Cardiac muscle cell (in vitro differentiated cells and primary cell): ENCODE data around the gene MOAP1. TPM values are rescaled to one million over a fixed set of nuclear protein-coding genes. Genes with fewer than 3 reads are reported as not detected.
A peak's percentile ranks its signal among the peaks of the same experiment; 100 is the strongest.
"Not testable (repeated sequence)": the region's sequence is repeated elsewhere in the genome, so short reads cannot be mapped to it uniquely, and the experiment has no call there.

Experiments used
- DNase-seq, 2 donors: peaks; one replicate each; pipeline versions ENCODE4 v3.0.0 to v3.0.0-alpha.2; 2010 to 2017; ENCODE audit warnings: low read depth in 1 of 2, low spot score in 1 of 2
- H3K27ac ChIP-seq: fragments of 200-600 bp; sonication (generic); 2 replicates; pipeline ENCODE4 v1.5.1; 2016
- H3K27me3 ChIP-seq: fragments of 200-600 bp; sonication (generic); 2 replicates; pipeline ENCODE4 v1.6.0; 2016; ENCODE audit warnings: control low read depth
- H3K36me3 ChIP-seq: fragments of 200-600 bp; sonication (generic); 2 replicates; pipeline ENCODE4 v1.5.1; 2016; ENCODE audit warnings: control low read depth
- H3K4me1 ChIP-seq: fragments of 200-600 bp; sonication (generic); 2 replicates; pipeline ENCODE4 v1.8.1; 2017; ENCODE audit warnings: low read depth, mild to moderate bottlenecking, mixed run types
- H3K4me3 ChIP-seq: fragments of 200-600 bp; sonication (generic); 2 replicates; pipeline ENCODE4 v1.5.1; 2016; ENCODE audit warnings: mild to moderate bottlenecking
- H3K9me3 ChIP-seq: fragments of 200-600 bp; sonication (generic); 2 replicates; pipeline ENCODE4 v1.5.1; 2017; ENCODE audit warnings: low read depth, mild to moderate bottlenecking, control low read depth
- polyA plus RNA-seq: library from polyadenylated mRNA; unstranded; fragments of >200 nt; fragmentation: Nextera tagmentation; extraction: Ambion mirVana; gene quantifications from 2 replicates; pipeline ENCODE4 v1.2.1, GENCODE V29; 2016
- total RNA-seq: library from RNA; depleted of rRNA; stranded (reverse); fragments of >200 nt; gene quantifications from 2 replicates; pipeline ENCODE4 v1.2.3, GENCODE V29; 2016
- TF ChIP-seq, protein P1 (sequence below): IDR thresholded peaks from 2 replicates; pipeline ENCODE4 v1.5.1; 2012; ENCODE audit warnings: low read depth, mild to moderate bottlenecking, low read length

Gene MOAP1
- total and polyA plus RNA-seq, 2 experiments from 2014 or later: 85.5 to 93.2 TPM

DNA sequence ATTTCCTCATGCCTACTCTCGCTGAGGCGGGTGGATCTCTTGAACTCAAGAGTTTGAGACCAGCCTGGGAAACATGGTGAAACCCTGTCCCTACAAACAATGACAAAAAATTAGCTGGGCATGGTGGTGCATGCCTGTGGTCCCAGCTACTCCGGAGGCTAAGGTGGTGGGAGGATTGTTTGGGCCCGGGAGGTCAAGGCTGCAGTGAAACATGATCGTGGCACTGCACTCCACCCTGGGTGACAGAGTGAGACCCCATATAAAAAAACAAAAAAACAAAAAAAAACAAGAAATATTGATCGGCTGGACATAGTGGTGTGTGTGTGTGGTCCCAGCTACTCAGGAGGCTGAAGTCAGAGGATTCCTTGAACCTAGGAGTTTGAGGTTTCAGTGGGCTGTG, 9.2 kb downstream of the MOAP1 start:
- Histone ChIP-seq H3K4me1 (no peaks in the 10 kb centered on the region), H3K36me3 (no peaks in the 10 kb centered on the region), H3K27ac (no peak overlapping the region), H3K9me3 (no peaks in the 10 kb centered on the region), H3K27me3 (no peaks in the 10 kb centered on the region), H3K4me3 (no peak overlapping the region)
- TF ChIP-seq, protein P1, sequence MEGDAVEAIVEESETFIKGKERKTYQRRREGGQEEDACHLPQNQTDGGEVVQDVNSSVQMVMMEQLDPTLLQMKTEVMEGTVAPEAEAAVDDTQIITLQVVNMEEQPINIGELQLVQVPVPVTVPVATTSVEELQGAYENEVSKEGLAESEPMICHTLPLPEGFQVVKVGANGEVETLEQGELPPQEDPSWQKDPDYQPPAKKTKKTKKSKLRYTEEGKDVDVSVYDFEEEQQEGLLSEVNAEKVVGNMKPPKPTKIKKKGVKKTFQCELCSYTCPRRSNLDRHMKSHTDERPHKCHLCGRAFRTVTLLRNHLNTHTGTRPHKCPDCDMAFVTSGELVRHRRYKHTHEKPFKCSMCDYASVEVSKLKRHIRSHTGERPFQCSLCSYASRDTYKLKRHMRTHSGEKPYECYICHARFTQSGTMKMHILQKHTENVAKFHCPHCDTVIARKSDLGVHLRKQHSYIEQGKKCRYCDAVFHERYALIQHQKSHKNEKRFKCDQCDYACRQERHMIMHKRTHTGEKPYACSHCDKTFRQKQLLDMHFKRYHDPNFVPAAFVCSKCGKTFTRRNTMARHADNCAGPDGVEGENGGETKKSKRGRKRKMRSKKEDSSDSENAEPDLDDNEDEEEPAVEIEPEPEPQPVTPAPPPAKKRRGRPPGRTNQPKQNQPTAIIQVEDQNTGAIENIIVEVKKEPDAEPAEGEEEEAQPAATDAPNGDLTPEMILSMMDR: no peak
- DNase-seq: no peak

DNA sequence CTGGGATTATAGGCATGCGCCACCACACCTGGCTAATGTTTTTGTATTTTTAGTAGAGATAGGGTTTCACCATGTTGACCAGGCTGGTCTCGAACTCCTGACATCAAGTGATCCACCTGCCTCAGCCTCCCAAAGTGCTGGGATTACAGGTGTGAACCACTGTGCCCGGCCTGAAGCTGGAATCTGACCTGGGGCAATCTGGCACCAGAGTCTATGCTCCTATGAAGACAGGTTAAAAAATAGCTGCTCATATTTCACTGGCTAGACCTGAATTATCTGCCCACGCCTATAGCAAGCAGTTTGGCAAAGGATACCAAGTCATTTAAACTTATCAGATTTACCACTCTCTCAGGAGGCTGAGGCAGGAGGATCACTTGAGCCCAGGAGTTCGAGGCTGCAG, 10.0 kb downstream of the MOAP1 start:
- not testable (repeated sequence) for H3K9me3 ChIP-seq, H3K4me1 ChIP-seq

DNA sequence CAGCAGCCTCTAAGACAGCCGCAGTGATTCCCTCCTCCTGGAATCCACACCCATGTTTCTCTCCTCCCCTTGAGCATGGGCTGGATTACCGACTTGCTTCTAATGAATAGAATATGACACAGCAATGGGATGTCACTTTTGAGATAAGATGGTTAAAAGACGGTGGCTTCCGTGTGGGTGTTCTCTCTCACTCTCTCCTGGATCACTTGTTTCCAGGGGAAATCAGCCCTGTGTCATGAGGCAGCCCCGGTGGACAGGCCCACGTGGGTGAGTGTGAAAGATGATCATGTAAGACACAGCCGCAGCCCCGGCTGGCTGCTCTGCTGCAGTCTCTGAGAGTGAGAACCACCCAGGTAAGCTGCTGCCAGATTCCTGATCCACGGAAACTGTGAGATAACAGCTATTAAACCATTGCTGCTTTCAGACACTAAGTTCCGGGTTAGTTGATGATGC, 10.7 kb downstream of the MOAP1 start:
- TF ChIP-seq, protein P1: no peak
- Histone ChIP-seq H3K4me3 (no peak overlapping the region), H3K27ac (no peak overlapping the region), H3K4me1 (no peaks in the 10 kb centered on the region), H3K9me3 (no peaks in the 10 kb centered on the region), H3K36me3 (no peaks in the 10 kb centered on the region), H3K27me3 (no peaks in the 10 kb centered on the region)
- peak in 1 of 2 donors; percentile 19 for DNase-seq

More for the DNA sequence above, 10.0 kb downstream of the MOAP1 start:
- not testable (repeated sequence) for H3K4me3 ChIP-seq, H3K27me3 ChIP-seq, DNase-seq, H3K27ac ChIP-seq, H3K36me3 ChIP-seq

DNA sequence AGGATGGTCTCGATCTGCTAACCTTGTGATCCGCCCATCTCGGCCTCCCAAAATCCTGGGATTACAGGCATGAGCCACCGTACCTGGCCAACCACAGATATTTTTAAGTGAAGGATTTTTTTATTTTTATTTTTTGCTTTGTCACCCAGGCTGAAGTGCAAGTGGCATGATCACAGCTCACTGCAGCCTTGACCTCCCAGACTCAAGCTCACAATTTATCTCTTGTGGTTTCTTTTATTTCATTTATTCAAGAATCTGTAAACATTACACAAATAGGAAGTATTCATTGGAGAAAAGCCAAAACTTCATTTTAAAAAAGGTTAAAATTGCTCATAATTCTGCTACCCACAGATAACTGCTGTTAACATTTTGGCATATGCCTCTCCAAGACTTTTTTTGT, 13.3 kb downstream of the MOAP1 start:
- no peaks in the 10 kb centered on the region for H3K27me3 ChIP-seq
- no peak overlapping the region for H3K4me3 ChIP-seq
- peak in 1 of 2 donors; percentile 21 for DNase-seq
- H3K27ac ChIP-seq: no peak overlapping the region
- H3K36me3 ChIP-seq: no peaks in the 10 kb centered on the region
- TF ChIP-seq, protein P1: no peak
- H3K9me3 ChIP-seq: no peaks in the 10 kb centered on the region
- H3K4me1 ChIP-seq: no peaks in the 10 kb centered on the region

DNA sequence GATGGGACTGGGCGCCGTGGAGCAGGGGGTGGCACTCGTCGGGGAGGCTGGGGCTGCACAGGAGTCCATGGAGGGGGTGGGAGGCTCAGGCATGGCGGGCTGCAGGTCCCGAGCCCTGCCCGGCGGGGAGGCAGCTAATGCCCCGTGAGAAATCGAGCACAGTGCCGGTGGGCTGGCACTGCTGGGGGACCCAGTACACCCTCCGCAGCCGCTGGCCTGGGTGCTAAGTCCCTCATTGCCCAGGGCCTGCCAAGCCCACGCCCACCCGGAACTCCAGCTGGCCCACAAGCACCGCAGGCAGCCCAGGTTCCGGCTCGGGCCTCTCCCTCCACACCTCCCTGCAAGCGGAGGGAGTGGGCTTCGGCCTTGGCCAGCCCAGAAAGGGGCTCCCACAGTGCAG, 14.6 kb downstream of the MOAP1 start:
- H3K36me3 ChIP-seq, H3K27ac ChIP-seq, H3K27me3 ChIP-seq, H3K4me1 ChIP-seq, H3K4me3 ChIP-seq, DNase-seq, H3K9me3 ChIP-seq: not testable (repeated sequence)

DNA sequence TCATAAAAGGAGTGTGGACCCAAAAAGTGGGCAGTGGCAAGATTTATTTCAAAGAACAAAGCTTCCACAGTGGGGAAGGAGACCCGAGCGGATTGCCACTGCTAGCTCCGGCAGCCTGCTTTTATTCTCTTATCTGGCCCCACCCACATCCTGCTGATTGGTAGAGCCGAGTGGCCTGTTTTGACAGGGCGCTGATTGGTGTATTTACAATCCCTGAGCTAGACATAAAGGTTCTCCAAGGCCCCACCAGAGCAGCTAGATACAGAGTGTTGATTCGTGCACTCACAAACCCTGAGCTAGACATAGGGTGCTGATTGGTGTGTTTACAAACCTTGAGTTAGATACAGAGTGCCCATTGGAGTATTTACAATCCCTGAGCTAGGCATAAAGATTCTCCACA, 15.1 kb downstream of the MOAP1 start:
- H3K4me1 ChIP-seq, H3K9me3 ChIP-seq, H3K27me3 ChIP-seq, H3K36me3 ChIP-seq, H3K4me3 ChIP-seq, H3K27ac ChIP-seq, DNase-seq: not testable (repeated sequence)

DNA sequence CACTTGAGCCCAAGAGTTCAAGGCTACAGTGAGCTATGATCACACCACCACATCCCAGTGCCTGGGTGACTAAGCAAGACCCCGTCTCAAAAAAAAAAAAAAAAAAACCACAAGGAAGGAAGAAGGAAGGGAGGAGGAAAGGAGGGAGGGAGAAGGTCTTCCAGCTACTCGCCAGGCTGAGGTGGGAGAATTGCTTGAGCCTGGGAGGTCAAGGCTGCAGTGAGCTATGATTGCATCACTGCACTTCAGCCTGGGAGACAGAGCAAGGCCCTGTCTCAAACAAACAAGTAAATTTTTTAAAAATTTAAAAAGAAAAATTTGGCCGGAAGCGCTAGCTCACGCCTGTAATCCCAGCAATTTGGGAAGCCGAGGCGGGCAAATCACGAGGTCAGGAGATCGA, 16.1 kb downstream of the MOAP1 start:
- not testable (repeated sequence) for H3K27me3 ChIP-seq, H3K27ac ChIP-seq, H3K36me3 ChIP-seq, H3K4me1 ChIP-seq, H3K4me3 ChIP-seq, H3K9me3 ChIP-seq
- DNase-seq: peak in 1 of 2 donors; percentile 19

DNA sequence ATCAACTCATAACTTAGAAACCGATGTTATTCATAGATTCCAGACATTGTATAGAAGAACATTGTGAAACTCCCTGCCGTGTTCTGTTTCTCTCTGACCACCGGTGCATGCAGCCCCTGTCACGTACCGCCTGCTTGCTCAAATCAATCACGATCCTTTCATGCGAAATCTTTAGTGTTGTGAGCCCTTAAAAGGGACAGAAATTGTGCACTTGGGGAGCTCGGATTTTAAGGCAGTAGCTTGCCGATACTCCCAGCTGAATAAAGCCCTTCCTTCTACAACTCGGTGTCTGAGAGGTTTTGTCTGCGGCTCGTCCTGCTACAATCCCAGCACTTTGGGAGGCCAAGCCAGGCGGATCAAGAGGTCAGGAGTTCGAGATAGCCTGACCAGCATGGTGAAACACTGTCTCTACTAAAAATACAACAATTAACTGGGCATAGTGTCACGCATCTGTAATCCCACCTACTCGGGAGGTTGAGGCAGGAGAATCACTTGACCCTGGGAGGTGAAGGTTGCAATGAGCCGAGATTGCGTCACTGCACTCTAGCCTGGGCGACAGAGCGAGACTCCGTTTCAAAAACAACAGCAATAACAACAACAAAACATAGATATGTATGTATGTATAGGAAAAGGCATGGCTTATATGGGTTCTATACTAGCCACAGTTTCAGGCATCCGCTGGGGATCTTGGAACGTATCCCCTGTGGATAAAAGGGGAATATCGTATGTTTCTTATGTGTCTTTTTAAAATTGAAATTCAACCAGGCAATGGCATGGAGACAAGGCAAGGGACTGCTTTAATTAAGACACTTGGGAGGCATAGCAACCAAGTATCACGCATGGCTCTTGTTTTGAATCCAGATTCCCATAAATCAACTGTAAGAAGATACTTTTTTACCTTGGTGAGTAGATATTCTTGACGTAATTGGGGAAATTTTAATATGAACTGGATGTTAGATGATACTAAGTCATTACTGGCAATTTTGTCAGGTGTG, 19.1 kb downstream of the MOAP1 start:
- not testable (repeated sequence) for DNase-seq, H3K9me3 ChIP-seq, H3K27ac ChIP-seq, H3K27me3 ChIP-seq, H3K36me3 ChIP-seq, H3K4me3 ChIP-seq, H3K4me1 ChIP-seq
